Measurements from ENCODE around the gene JMJD6. TPM values are rescaled to one million over a fixed set of nuclear protein-coding genes. Genes with fewer than 3 reads are reported as not detected.
"Not testable (repeated sequence)": the region's sequence is repeated elsewhere in the genome, so short reads cannot be mapped to it uniquely, and the experiment has no call there.

Gene JMJD6
- total RNA-seq, 3 donors from 2014 or later = 67.3 to 73.2 (median 68.7) TPM

- H3K27me3 Mint-ChIP-seq (ENCODE audit: low read depth); DNase-seq; ATAC-seq; H3K9me3 Mint-ChIP-seq: not testable (repeated sequence)
- H3K36me3 Mint-ChIP-seq (ENCODE audit: insufficient read depth) = peaks cover 48% of the 10 kb centered on the region
- peak overlapping the region; percentile 90 for H3K4me3 Mint-ChIP-seq
- peaks cover 51% of the 10 kb centered on the region for H3K4me1 Mint-ChIP-seq (ENCODE audit: low read depth)
Observed at GRCh38 chr17:76731800-76732733, 5.7 kb upstream of the JMJD6 start.

GRCh38 chr17:76727745-76728456, 1.5 kb upstream of the JMJD6 start:
- DNase-seq = no peak
- Mint-ChIP-seq H3K36me3 (ENCODE audit: insufficient read depth) (peaks cover 22% of the 10 kb centered on the region), H3K4me3 (peak overlapping the region; percentile 98)

GRCh38 chr17:76726776-76727718, 641 bp upstream of the JMJD6 start, which contains the start of gene METTL23:
Gene METTL23, plus strand, starts transcription at chr17:76726839. Its CDS starts 2,872 bp downstream, at chr17:76729711.
- ATAC-seq (peak; percentile 55 to 56), DNase-seq (peak; percentile 69)
- H3K27me3 Mint-ChIP-seq (ENCODE audit: low read depth) = no peaks in the 10 kb centered on the region
- peaks cover 46% of the 10 kb centered on the region for H3K4me1 Mint-ChIP-seq (ENCODE audit: low read depth)
- H3K4me3 Mint-ChIP-seq = peak within 1 kb of the TSS; percentile 98
- peaks cover 19% of the 10 kb centered on the region for H3K36me3 Mint-ChIP-seq (ENCODE audit: insufficient read depth)
- H3K9me3 Mint-ChIP-seq = no peaks in the 10 kb centered on the region

More at GRCh38 chr17:76727745-76728456, 1.5 kb upstream of the JMJD6 start:
- Mint-ChIP-seq H3K9me3 (no peaks in the 10 kb centered on the region), H3K4me1 (ENCODE audit: low read depth) (peaks cover 50% of the 10 kb centered on the region), H3K27me3 (ENCODE audit: low read depth) (no peaks in the 10 kb centered on the region)
- no peak for ATAC-seq

GRCh38 chr17:76725580-76726230, 701 bp downstream of the JMJD6 start:
- peak; percentile 42 to 46 for ATAC-seq
- H3K36me3 Mint-ChIP-seq (ENCODE audit: insufficient read depth) = peaks cover 22% of the 10 kb centered on the region
- DNase-seq = peak; percentile 63
- H3K4me1 Mint-ChIP-seq (ENCODE audit: low read depth) = peaks cover 48% of the 10 kb centered on the region
- H3K4me3 Mint-ChIP-seq = peak overlapping the region; percentile 98
- no peaks in the 10 kb centered on the region for H3K9me3 Mint-ChIP-seq
- no peaks in the 10 kb centered on the region for H3K27me3 Mint-ChIP-seq (ENCODE audit: low read depth)

- peaks cover 37% of the 10 kb centered on the region for H3K4me1 Mint-ChIP-seq (ENCODE audit: low read depth)
- H3K36me3 Mint-ChIP-seq (ENCODE audit: insufficient read depth) = peaks cover 28% of the 10 kb centered on the region
Observed at GRCh38 chr17:76723812-76724211, 2.6 kb downstream of the JMJD6 start.

GRCh38 chr17:76722977-76723376, 3.4 kb downstream of the JMJD6 start:
- peaks cover 34% of the 10 kb centered on the region for H3K36me3 Mint-ChIP-seq (ENCODE audit: insufficient read depth)
- peak overlapping the region; percentile 37 for H3K4me3 Mint-ChIP-seq
- peaks cover 32% of the 10 kb centered on the region for H3K4me1 Mint-ChIP-seq (ENCODE audit: low read depth)
- H3K9me3 Mint-ChIP-seq; H3K27me3 Mint-ChIP-seq (ENCODE audit: low read depth); ATAC-seq; DNase-seq: not testable (repeated sequence)

More at GRCh38 chr17:76723812-76724211, 2.6 kb downstream of the JMJD6 start:
- DNase-seq (no peak), ATAC-seq (no peak)
- Mint-ChIP-seq H3K4me3 (no peak overlapping the region), H3K9me3 (no peaks in the 10 kb centered on the region), H3K27me3 (ENCODE audit: low read depth) (no peaks in the 10 kb centered on the region)

- ATAC-seq (no peak), DNase-seq (no peak)
- Mint-ChIP-seq H3K36me3 (ENCODE audit: insufficient read depth) (peaks cover 36% of the 10 kb centered on the region), H3K27me3 (ENCODE audit: low read depth) (no peaks in the 10 kb centered on the region), H3K4me1 (ENCODE audit: low read depth) (peaks cover 29% of the 10 kb centered on the region), H3K9me3 (no peaks in the 10 kb centered on the region), H3K4me3 (no peak overlapping the region)
Observed at GRCh38 chr17:76722279-76722678, 4.1 kb downstream of the JMJD6 start.

GRCh38 chr17:76721463-76721862, 4.9 kb downstream of the JMJD6 start:
- ATAC-seq (no peak), DNase-seq (no peak)
- H3K9me3 Mint-ChIP-seq = no peaks in the 10 kb centered on the region
- H3K4me1 Mint-ChIP-seq (ENCODE audit: low read depth) = peaks cover 32% of the 10 kb centered on the region
- peaks cover 37% of the 10 kb centered on the region for H3K36me3 Mint-ChIP-seq (ENCODE audit: insufficient read depth)
- peak overlapping the region; percentile 4 for H3K4me3 Mint-ChIP-seq
- no peaks in the 10 kb centered on the region for H3K27me3 Mint-ChIP-seq (ENCODE audit: low read depth)

GRCh38 chr17:76720941-76721340, 5.5 kb downstream of the JMJD6 start:
- ATAC-seq = no peak
- Mint-ChIP-seq H3K36me3 (ENCODE audit: insufficient read depth) (peaks cover 42% of the 10 kb centered on the region), H3K4me3 (no peak overlapping the region), H3K9me3 (no peaks in the 10 kb centered on the region), H3K27me3 (ENCODE audit: low read depth) (no peaks in the 10 kb centered on the region), H3K4me1 (ENCODE audit: low read depth) (peaks cover 37% of the 10 kb centered on the region)
- no peak for DNase-seq

- ATAC-seq (no peak), DNase-seq (no peak)
- no peak overlapping the region for H3K4me3 Mint-ChIP-seq
- H3K4me1 Mint-ChIP-seq (ENCODE audit: low read depth) = peaks cover 39% of the 10 kb centered on the region
- H3K36me3 Mint-ChIP-seq (ENCODE audit: insufficient read depth) = peaks cover 45% of the 10 kb centered on the region
- H3K9me3 Mint-ChIP-seq = no peaks in the 10 kb centered on the region
- no peaks in the 10 kb centered on the region for H3K27me3 Mint-ChIP-seq (ENCODE audit: low read depth)
Observed at GRCh38 chr17:76720211-76720610, 6.2 kb downstream of the JMJD6 start.

GRCh38 chr17:76718516-76718915, 7.9 kb downstream of the JMJD6 start:
- no peak overlapping the region for H3K4me3 Mint-ChIP-seq
- peaks cover 44% of the 10 kb centered on the region for H3K4me1 Mint-ChIP-seq (ENCODE audit: low read depth)
- peaks cover 53% of the 10 kb centered on the region for H3K36me3 Mint-ChIP-seq (ENCODE audit: insufficient read depth)
- H3K27me3 Mint-ChIP-seq (ENCODE audit: low read depth) = no peaks in the 10 kb centered on the region
- DNase-seq = no peak
- no peaks in the 10 kb centered on the region for H3K9me3 Mint-ChIP-seq
- ATAC-seq = no peak

GRCh38 chr17:76716839-76717215, 9.6 kb downstream of the JMJD6 start:
- Mint-ChIP-seq H3K27me3 (ENCODE audit: low read depth) (no peaks in the 10 kb centered on the region), H3K4me1 (ENCODE audit: low read depth) (peaks cover 41% of the 10 kb centered on the region), H3K4me3 (no peak overlapping the region), H3K9me3 (no peaks in the 10 kb centered on the region), H3K36me3 (ENCODE audit: insufficient read depth) (peaks cover 49% of the 10 kb centered on the region)
- DNase-seq (no peak), ATAC-seq (no peak)

GRCh38 chr17:76716146-76716838, 10.1 kb downstream of the JMJD6 start:
- Mint-ChIP-seq H3K27me3 (ENCODE audit: low read depth) (no peaks in the 10 kb centered on the region), H3K4me3 (peak overlapping the region; percentile 20), H3K36me3 (ENCODE audit: insufficient read depth) (peaks cover 44% of the 10 kb centered on the region), H3K4me1 (ENCODE audit: low read depth) (peaks cover 40% of the 10 kb centered on the region), H3K9me3 (no peaks in the 10 kb centered on the region)
- DNase-seq = peak; percentile 47
- ATAC-seq = peak; percentile 83 to 89
